ENCODE data around the gene PCDH19. TPM values are rescaled to one million over a fixed set of nuclear protein-coding genes. Genes with fewer than 3 reads are reported as not detected.

The PCDH19 gene
- total RNA-seq, 4 donors from 2014 or later, result 5.5 to 8.8 (median 6.0) TPM

DNA sequence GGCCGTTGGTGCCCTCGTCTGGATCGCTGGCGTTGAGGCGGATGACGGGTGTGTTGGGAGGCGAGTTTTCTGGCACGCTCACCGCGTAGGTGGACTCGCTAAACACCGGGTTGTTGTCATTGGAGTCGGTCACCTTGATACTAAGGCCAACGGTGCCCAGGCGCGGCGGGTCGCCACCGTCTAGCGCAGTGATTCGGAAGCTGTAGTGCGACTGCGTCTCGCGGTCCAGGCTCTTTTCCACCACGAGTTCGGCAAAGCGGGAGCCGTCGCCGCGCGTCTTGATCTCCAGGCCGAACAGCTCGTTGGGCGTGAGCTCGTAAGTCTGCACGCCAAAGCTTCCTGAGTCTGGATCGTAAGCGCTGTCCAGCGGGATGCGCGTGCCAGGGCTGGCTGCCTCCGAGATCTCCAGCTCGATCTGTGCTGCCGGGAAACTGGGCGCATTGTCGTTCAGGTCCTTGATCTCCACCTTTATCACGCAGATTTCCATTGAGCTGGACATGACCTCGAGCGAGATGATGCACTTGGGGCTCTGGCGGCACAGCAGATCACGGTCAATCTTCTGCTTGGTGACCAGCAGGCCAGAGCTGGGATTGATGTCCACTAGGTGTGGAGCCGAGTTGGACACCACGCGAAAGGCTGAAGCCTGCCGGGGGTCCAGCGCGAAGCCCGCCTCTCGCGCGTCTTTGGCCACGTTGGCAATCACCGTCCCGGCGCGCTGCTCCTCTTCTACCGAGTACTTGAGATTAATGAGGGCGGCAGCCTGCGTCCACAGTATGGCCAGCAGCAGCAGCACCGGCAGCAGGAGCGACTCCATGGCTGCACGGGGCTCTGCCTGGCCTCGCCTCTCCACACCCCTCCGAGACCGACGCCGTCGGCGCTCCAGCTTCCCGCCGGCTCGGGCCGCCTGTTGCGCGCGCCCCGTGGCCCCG is 2.0 kb downstream of the PCDH19 start:
- peaks cover 0 to 35% (median 0%) of the 10 kb centered on the region in 4 donors for H3K4me1 ChIP-seq
- DNase-seq (ENCODE audit: low spot score in 2 of 2), result no peak
- WGBS, 2 donors, result 51% methylated on average over 76 of the region's 90 CpGs; no CpG with 5 or more reads in 1 of the 2 donors
- no peaks in the 10 kb centered on the region for H3K9me3 ChIP-seq
- H3K4me3 ChIP-seq, result peak overlapping the region in 1 of 4 donors; percentile 55
- no peak for TF ChIP-seq EP300 (IDR thresholded peaks at IDR 0.05)
- TF ChIP-seq POLR2A (IDR thresholded peaks at IDR 0.05), result no peak
- TF ChIP-seq, protein P1, sequence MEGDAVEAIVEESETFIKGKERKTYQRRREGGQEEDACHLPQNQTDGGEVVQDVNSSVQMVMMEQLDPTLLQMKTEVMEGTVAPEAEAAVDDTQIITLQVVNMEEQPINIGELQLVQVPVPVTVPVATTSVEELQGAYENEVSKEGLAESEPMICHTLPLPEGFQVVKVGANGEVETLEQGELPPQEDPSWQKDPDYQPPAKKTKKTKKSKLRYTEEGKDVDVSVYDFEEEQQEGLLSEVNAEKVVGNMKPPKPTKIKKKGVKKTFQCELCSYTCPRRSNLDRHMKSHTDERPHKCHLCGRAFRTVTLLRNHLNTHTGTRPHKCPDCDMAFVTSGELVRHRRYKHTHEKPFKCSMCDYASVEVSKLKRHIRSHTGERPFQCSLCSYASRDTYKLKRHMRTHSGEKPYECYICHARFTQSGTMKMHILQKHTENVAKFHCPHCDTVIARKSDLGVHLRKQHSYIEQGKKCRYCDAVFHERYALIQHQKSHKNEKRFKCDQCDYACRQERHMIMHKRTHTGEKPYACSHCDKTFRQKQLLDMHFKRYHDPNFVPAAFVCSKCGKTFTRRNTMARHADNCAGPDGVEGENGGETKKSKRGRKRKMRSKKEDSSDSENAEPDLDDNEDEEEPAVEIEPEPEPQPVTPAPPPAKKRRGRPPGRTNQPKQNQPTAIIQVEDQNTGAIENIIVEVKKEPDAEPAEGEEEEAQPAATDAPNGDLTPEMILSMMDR (IDR thresholded peaks at IDR 0.05), result no peak
- H3K36me3 ChIP-seq, result no peaks in the 10 kb centered on the region
- peaks cover 0 to 80% of the 10 kb centered on the region in 2 donors for H3K27me3 ChIP-seq
- H3K27ac ChIP-seq, result no peak overlapping the region

DNA sequence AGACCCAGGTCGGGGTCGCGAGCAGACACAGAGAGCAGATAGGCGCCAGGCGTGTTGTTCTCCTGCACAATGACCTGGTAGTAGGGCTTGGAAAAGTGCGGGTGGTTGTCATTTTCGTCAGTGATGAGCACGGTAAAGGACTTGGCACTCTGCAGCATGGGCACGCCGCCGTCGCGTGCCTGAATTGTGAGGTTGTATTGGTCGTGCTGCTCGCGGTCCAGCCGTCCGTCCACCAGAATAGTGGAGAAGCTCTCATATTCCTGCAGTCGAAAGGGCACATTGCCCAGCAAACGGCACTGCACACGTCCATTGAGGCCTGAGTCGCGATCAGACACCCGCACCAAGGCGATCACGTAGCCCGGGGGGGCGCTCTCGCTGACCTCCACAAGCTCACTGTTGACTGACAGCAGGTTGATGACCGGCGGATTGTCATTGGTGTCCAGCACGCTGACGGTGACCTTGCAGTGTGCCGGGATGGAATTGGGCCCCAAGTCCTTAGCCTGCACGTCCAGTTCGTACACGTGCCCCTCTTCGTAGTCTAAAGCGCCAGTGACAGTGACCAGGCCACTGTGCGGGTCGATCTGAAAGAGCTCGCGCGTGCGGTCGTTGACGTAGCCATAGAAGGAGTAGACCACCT is 2.8 kb downstream of the PCDH19 start:
- Histone ChIP-seq H3K27ac (no peak overlapping the region), H3K27me3 (peaks cover 0 to 85% of the 10 kb centered on the region in 2 donors), H3K4me3 (peak overlapping the region in 1 of 4 donors; percentile 55), H3K9me3 (no peaks in the 10 kb centered on the region), H3K4me1 (peaks cover 0 to 31% (median 0%) of the 10 kb centered on the region in 4 donors), H3K36me3 (no peaks in the 10 kb centered on the region)
- TF ChIP-seq, protein P1 (IDR thresholded peaks at IDR 0.05), result no peak
- no peak for TF ChIP-seq POLR2A (IDR thresholded peaks at IDR 0.05)
- TF ChIP-seq EP300 (IDR thresholded peaks at IDR 0.05), result no peak
- 46 to 55% methylated on average over 18 to 47 of the region's 47 CpGs for WGBS, 2 donors
- no peak for DNase-seq (ENCODE audit: low spot score in 2 of 2)

DNA sequence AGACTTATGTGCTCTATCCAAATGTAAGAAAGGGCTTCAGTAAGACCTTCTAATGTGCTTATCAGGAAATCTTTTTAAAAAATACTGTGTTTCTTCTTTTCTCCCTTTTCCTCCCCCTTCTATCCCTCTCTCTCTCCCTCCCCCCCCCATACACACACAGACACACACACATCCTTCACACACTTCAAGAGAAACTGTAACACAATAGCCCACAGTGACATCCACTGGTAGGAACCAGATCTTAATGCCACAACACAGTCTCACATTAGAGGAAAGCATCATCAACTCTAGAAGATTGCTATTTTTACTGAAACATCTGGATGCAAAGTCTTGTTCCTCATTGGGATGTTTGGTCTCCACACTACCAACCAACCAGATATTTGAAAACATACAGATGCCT is 4.6 kb downstream of the PCDH19 start:
- Histone ChIP-seq H3K4me1 (peaks cover 0 to 21% (median 0%) of the 10 kb centered on the region in 4 donors), H3K36me3 (no peaks in the 10 kb centered on the region), H3K9me3 (no peaks in the 10 kb centered on the region), H3K27ac (no peak overlapping the region), H3K27me3 (peaks cover 0 to 72% of the 10 kb centered on the region in 2 donors), H3K4me3 (no peak overlapping the region)
- DNase-seq (ENCODE audit: low spot score in 2 of 2), result no peak
- TF ChIP-seq, protein P1 (IDR thresholded peaks at IDR 0.05), result no peak
- TF ChIP-seq EP300 (IDR thresholded peaks at IDR 0.05), result no peak
- TF ChIP-seq POLR2A (IDR thresholded peaks at IDR 0.05), result no peak

DNA sequence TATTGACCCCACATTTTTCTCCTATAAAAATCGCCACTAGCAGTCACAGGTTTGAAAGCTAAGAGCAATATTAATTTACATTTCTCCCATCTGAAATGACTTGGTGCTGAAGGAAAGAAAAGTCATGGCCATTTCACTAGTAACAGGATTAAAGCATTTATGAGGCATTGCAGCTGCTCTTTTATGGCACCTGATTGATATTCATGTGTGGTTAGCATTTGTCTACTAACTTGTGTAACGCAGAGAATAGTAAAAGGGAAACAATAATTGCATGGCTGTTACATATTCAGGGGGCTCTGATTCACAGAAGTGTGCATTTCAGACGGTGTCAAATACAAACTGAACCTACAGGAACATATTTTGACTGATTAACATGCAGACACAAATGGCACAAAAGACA is 5.2 kb downstream of the PCDH19 start:
- TF ChIP-seq, protein P1 (IDR thresholded peaks at IDR 0.05), result no peak
- TF ChIP-seq EP300 (IDR thresholded peaks at IDR 0.05) (no peak), POLR2A (IDR thresholded peaks at IDR 0.05) (no peak)
- no peak for DNase-seq (ENCODE audit: low spot score in 2 of 2)
- no peaks in the 10 kb centered on the region for H3K36me3 ChIP-seq
- no peaks in the 10 kb centered on the region for H3K9me3 ChIP-seq
- WGBS, 2 donors, result 54 to 71% methylated on average over 3 of the region's 3 CpGs
- H3K4me3 ChIP-seq, result no peak overlapping the region
- peaks cover 0 to 20% (median 0%) of the 10 kb centered on the region in 4 donors for H3K4me1 ChIP-seq
- H3K27me3 ChIP-seq, result peaks cover 0 to 70% of the 10 kb centered on the region in 2 donors
- no peak overlapping the region for H3K27ac ChIP-seq

DNA sequence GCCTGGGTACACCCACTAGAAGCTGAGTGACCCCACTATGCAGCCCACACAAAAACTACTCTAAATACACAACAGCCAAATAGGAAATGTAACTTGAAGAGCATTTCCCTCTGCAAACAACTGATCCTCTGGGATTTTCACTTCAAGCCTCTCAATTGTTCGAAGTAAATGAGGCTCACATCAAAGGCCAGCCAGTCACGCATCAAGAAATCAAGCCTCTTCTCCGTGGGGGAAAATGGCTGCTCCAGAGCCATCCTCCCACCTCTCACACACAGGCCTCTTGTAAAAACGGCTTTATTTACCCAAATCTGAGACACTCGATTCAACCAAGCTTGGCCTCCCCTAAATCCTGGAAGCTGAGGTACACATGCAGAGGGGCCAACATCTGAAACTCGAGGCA is 14.3 kb downstream of the PCDH19 start:
- Histone ChIP-seq H3K9me3 (no peaks in the 10 kb centered on the region), H3K4me3 (no peak overlapping the region), H3K36me3 (no peaks in the 10 kb centered on the region), H3K27me3 (peaks cover 0 to 29% of the 10 kb centered on the region in 2 donors), H3K27ac (no peak overlapping the region), H3K4me1 (no peaks in the 10 kb centered on the region)
- no peak for TF ChIP-seq EP300 (IDR thresholded peaks at IDR 0.05)
- TF ChIP-seq POLR2A (IDR thresholded peaks at IDR 0.05), result no peak
- TF ChIP-seq, protein P1 (IDR thresholded peaks at IDR 0.05), result no peak
- 40 to 45% methylated on average over 1 to 6 of the region's 6 CpGs for WGBS, 2 donors
- no peak for DNase-seq (ENCODE audit: low spot score in 2 of 2)

All from tibial nerve (tissue), 4 donors.